ENCODE data around the gene TNFRSF1A.
A peak's percentile ranks its signal among the peaks of the same experiment; 100 is the strongest.

Gene TNFRSF1A

DNA sequence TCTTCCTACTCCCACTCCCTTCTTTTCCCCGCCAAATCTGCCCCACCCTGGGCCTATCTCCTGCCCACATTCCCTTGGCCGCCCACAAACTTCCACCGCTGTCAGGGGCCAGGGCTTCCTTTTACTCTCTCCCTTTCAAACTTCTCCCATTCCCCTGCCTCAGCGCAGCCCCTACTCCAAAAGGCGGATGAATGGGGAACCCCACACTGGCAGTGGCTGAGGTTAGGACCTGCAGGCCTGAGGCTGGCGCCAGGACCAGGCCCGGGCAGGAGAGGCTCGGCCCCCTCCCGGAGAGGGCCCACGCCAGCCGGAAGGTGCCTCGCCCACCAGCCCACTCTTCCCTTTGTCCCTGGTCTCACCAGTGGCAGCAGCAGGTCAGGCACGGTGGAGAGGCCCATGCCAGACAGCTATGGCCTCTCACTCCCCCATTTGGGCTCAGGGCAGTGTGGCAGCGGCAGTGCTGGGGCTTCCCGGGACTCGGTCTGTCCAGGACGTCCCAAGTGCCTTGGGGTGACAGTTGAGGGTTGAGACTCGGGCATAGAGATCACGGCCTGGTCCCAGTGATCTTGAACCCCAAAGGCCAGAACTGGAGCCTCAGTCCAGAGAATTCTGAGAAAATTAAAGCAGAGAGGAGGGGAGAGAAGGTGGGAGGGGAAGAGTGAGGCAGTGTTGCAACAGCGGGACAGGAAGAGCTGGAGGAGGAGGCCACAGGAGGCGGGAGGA is at the start of gene TNFRSF1A:
Gene TNFRSF1A, minus strand, starts transcription at position 660 of the 723 bp plus-strand sequence. Its CDS starts 262 bp downstream, at position 398.
- no peak for DNase-seq

- DNase-seq, result no peak
Measured at GRCh38 chr12:6391013-6391412, 49.1 kb upstream of the TNFRSF1A start.

GRCh38 chr12:6390084-6390799 is 48.4 kb upstream of the TNFRSF1A start:
- DNase-seq, result no peak

DNA sequence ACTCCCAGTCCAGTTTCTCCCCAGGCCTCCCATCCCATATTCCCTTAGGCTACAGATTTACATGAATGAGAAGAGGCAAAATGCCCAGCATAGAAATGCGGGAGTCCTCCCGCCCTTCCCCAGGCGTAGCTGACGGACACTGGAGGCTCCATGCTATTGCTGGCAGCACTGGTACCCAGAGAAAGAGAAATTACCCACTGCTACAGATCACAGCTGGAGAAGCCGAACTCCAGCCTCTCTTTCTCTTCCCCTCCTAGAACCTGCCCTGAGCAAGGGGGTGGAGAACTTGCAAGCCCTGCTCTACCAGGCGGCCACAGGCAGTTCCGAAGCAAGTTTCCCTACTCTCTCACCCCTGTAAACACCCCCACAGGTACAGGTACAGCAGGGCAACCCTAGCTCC is 45.7 kb upstream of the TNFRSF1A start:
- no peak for DNase-seq

- no peak for DNase-seq
Measured at GRCh38 chr12:6386491-6386890, 44.6 kb upstream of the TNFRSF1A start.

- no peak for DNase-seq
Measured at GRCh38 chr12:6386038-6386437, 44.2 kb upstream of the TNFRSF1A start.

DNA sequence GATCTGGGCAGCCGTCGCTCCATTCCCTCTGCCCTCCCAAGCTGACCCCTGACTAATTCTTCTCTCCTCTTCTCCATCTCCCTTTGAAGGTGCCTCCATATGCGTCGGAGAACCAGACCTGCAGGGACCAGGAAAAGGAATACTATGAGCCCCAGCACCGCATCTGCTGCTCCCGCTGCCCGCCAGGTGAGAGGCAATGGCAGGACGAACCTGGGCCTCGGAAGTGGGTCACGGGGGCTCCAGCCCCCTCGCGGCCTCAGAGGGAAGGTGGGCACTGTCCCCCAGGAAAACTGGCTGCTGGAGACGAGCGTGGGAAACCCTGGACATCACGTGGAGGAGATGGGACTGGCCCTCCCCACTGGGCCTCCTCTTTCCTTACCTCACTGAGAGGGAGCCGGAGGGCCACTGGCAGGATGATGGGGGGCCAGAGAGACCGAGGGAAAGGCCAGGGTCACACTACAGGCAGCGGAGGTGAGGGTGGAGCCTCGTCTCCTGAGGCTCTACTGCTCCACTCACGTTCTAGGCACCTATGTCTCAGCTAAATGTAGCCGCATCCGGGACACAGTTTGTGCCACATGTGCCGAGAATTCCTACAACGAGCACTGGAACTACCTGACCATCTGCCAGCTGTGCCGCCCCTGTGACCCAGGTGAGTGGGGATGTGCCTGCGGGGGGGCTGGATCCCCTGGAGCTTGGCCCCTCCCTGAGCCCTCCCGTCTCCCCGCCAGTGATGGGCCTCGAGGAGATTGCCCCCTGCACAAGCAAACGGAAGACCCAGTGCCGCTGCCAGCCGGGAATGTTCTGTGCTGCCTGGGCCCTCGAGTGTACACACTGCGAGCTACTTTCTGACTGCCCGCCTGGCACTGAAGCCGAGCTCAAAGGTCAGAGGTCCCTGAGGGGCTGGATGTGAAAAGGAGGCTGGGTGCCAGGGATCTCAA is 42.9 kb upstream of the TNFRSF1A start:
- DNase-seq, result no peak

- DNase-seq, result peak; percentile 61
Measured at GRCh38 chr12:6383572-6384498, 42.0 kb upstream of the TNFRSF1A start, which contains the start of gene LTBR. LTBR (plus strand) TSS chr12:6384162; CDS start chr12:6384359, 197 bp downstream.

DNA sequence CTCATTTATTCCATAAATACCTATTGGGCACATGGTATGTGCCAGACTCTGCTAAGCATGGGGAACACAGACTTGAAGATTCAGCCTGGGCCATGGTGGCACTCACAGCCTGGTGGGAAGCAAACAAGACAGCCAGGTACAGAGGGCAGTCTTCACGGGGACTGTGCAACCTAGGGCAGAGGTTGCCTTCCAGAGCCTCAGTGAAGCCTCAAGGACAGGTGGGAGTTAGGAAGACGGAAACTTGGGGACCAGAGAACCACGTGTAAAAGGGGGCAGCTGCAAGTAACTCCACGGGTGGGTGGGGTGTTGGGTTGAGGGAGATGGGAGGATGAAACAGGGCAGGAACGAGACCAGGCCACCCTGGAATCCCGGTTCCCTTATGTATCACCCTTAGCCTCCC is 41.1 kb upstream of the TNFRSF1A start:
- no peak for DNase-seq

DNA sequence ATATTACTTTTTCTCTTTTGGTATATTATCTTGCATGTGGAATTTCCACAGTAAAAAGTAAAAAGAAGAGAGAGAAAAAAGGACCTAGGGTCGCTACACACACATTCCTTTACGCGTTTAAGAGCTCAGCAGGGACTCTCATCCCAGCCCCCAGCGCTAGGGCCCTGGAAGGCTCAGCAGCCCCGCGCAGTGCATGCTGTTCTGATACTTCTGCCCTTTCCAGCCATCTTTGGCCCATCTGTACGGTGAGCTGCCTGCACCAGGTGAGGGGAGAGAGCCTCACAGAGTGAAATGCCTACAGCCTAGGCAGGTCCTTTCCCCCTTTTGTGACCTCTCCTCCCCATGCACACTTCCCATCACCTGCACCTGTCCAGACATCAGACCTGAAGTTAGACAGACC is 40.5 kb upstream of the TNFRSF1A start:
- DNase-seq, result no peak

DNA sequence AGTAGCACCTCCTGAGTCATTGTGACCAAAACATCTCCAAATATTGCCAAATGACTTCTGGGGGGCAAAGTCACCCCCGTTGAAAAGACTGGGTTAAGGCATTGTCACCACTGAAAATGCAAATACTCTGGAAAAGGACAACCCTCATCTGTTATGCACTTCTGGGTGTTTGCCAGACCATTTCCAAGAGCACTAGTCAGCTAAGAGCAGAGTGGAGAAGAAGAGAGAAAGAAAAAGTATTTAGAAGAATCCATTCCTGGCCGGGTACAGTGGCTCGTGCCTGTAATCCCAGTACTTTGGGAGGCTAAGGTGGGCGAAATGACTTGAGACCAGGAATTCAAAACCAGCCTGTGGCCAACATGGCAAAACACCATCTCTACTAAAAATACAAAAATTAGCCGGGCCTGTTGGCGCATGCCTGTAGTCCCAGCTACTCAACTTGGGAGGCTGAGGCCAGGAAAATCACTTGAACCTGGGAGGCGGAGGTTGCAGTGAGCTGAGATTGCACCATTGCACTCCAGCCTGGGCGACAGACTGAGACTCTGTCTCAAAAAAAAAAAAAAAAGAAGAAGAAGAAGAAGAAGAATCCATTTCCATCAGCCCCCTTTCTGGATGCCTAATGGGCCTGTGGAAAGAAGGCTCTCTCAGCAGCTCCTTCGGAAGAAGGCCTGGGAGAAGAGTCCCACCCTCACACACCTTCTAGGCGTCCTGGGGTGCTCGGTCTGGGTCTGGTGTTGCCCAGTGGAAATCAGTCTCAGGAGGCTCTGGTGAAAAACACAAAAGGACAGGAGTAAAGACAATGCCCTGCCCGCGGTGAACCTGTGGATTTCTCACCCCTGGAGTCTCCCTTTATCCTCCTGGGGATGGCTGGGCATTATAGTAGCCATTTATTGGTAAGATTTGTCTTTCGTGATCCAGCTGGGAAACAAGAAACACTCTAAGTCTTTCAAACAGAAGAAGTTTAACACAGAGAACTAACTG is 38.6 kb upstream of the TNFRSF1A start:
- no peak for DNase-seq

DNA sequence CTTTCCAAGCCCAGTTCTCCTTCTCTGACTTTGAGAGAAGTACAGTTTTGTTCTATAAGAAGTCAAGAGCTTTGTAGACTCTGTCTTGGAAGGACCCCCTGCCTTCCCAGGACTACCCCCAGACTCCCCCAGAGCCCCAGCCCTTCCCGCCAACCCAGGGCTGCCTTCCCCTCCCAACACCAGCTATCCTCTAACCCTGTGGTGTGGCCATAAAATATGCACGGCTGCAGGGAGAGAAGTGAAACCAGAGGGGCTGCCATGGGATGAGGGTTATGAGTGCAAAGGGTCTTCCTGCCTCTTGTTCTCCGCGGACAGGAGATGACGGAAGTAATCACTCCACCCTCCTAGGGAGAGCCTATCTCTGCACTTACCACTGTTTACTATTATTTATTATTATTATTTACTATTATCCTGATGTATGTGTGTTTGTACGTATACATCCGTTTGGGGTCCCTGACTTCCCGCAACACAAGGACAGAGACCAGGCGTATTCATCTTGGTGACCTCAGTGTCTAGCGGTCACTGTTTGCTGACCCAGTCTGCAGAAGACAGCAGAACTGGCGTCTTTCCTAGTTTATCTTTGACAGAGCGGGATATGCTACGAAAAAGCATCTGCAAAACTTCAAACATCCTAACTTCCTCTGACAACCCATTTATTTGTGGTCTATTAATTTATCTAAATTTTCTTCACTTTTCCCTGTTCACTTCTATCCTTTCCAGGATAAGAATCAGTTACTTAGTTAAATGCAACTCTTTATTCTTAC is 37.0 kb upstream of the TNFRSF1A start:
- DNase-seq, result no peak

DNA sequence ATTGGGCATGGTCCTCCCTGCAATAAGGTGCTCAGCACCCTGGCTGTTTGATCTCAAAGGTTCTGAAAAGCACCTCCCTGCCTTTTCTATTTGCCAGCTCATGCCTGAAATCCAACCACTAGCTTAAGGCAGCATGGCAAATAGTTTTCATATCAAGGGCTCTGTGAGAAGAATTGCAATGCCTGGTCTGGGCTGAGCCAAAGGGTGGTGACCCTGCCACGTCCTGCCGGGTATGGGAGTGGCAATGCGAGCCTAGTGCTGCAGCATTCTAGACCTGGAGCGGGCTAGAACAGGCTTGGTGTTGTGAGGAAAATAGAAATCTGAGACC is 35.8 kb upstream of the TNFRSF1A start:
- DNase-seq, result no peak

- DNase-seq, result no peak
Measured at GRCh38 chr12:6376870-6377666, 35.2 kb upstream of the TNFRSF1A start.

DNA sequence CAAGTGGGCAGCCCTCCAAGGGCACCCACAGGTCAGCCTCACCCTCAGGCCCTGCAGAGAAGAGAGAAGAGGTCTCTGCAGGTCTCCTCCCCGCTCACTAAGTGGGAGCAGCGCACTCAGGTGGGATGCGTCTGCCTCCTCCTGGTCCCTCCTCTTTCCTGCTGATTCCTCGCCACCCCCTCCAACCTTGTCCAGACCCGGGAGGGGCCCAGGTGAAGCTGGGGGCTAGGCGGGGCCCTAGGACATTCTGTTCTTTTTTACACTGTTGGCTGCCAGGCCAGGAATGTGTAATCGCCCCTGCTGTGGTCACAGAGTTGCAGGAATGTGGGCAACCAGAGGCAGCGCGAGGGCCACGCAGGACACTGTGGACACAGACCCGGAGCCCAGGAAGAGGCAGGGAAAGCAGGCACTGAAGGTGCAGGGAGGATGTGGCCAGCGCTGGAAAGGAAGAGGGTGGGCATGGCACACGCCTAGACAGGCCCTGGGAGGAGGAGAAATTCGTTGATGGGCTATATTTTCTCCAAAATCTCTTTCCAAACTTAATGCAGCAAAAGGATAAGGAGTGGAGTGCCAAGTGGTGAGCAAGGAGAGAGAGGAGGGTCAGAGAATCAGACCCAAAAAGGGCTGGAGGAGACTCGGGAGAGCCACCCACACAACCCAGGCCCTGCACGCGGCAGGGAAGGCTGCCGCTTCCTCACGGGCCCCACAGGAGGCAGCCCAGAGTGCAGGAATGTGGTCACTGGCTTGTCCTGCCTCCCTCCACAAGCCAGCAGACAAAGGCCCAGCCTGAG is 34.4 kb upstream of the TNFRSF1A start:
- DNase-seq, result peak; percentile 11

GRCh38 chr12:6375269-6376078 is 33.6 kb upstream of the TNFRSF1A start, which contains the start of gene SCNN1A:
SCNN1A (minus strand) TSS chr12:6375563; CDS start chr12:6374783, 780 bp downstream.
- DNase-seq, result peak; percentile 78

- DNase-seq, result no peak
Measured at GRCh38 chr12:6374786-6375160, 32.9 kb upstream of the TNFRSF1A start.
